Neuronal stem cell (in vitro differentiated cells): Measurements from ENCODE around the gene CDC42BPG.

Experiments used
- DNase-seq: peaks from one replicate; pipeline ENCODE4 v3.0.0-alpha.2; 2013; ENCODE audit warnings: low spot score
- H2AFZ ChIP-seq: one replicate; pipeline ENCODE4 v1.6.1; 2013; ENCODE audit warnings: mild to moderate bottlenecking, low read length, inconsistent platforms
- H2AK5ac ChIP-seq: 2 replicates; pipeline ENCODE4 v1.6.1; 2013; ENCODE audit warnings: low read depth, mild to moderate bottlenecking, inconsistent platforms, low read length, moderate library complexity, mixed read lengths
- H2BK120ac ChIP-seq: 2 replicates; pipeline ENCODE4 v1.6.1; 2013; ENCODE audit warnings: low read depth, mild to moderate bottlenecking, inconsistent platforms, low read length, moderate library complexity, mixed read lengths
- H2BK12ac ChIP-seq: one replicate; pipeline ENCODE4 v1.6.1; 2013; ENCODE audit warnings: low read length, inconsistent platforms
- H2BK15ac ChIP-seq: 2 replicates; pipeline ENCODE4 v1.6.1; 2013; ENCODE audit warnings: mild to moderate bottlenecking, low read length, inconsistent platforms, mixed read lengths
- H2BK5ac ChIP-seq: one replicate; pipeline ENCODE4 v1.6.1; 2013; ENCODE audit warnings: inconsistent platforms, mild to moderate bottlenecking, low read length, moderate library complexity
- H3K14ac ChIP-seq: one replicate; pipeline ENCODE4 v1.6.1; 2013; ENCODE audit warnings: low read length, inconsistent platforms
- H3K18ac ChIP-seq: 2 replicates; pipeline ENCODE4 v1.6.1; 2013; ENCODE audit warnings: low read length, inconsistent platforms
- H3K23ac ChIP-seq: 2 replicates; pipeline ENCODE4 v1.6.1; 2013; ENCODE audit warnings: low read depth, mild to moderate bottlenecking, mixed read lengths, low read length, inconsistent platforms; ENCODE audit not compliant: poor library complexity
- H3K27ac ChIP-seq: replicated peaks from 3 replicates; pipeline ENCODE4 v1.5.1; 2013; ENCODE audit warnings: low read length, inconsistent platforms
- H3K27me3 ChIP-seq, 3 experiments: 2 replicates each; pipeline ENCODE4 v1.6.1; 2013; ENCODE audit warnings: low read length in 3 of 3, mild to moderate bottlenecking in 2 of 3, inconsistent platforms in 1 of 3, low read depth in 1 of 3, mixed read lengths in 1 of 3, moderate library complexity in 1 of 3; ENCODE audit not compliant: control insufficient read depth in 3 of 3, insufficient read depth in 3 of 3
- H3K36me3 ChIP-seq, 2 donors: replicated peaks in 1 of 2; 2 replicates each; pipeline ENCODE4 v1.6.1; 2013; ENCODE audit warnings: low read length in 2 of 2; ENCODE audit not compliant: control insufficient read depth in 2 of 2, insufficient read depth in 2 of 2
- H3K4ac ChIP-seq: 2 replicates; pipeline ENCODE4 v1.6.1; 2013; ENCODE audit warnings: inconsistent platforms, mild to moderate bottlenecking, low read length, moderate library complexity
- H3K4me1 ChIP-seq, 2 donors: 1 replicate in 1 of 2; 2 replicates in 1 of 2; pipeline ENCODE4 v1.6.1; 2013; ENCODE audit warnings: low read length in 2 of 2, low read depth in 1 of 2; ENCODE audit not compliant: control insufficient read depth in 2 of 2, insufficient read depth in 1 of 2
- H3K4me2 ChIP-seq: one replicate; pipeline ENCODE4 v1.6.1; 2013; ENCODE audit warnings: mild to moderate bottlenecking, low read length, inconsistent platforms; ENCODE audit not compliant: insufficient read depth, poor library complexity, severe bottlenecking
- H3K4me3 ChIP-seq, 2 donors: 2 replicates each; pipeline ENCODE4 v1.5.1; 2013; ENCODE audit warnings: low read length in 2 of 2, mild to moderate bottlenecking in 2 of 2, inconsistent platforms in 1 of 2, moderate library complexity in 1 of 2
- H3K79me1 ChIP-seq: one replicate; pipeline ENCODE4 v1.6.1; 2013; ENCODE audit warnings: low read depth, mild to moderate bottlenecking, inconsistent platforms, low read length, moderate library complexity
- H3K9ac ChIP-seq: one replicate; pipeline ENCODE4 v1.6.1; 2013; ENCODE audit warnings: mild to moderate bottlenecking, low read depth, low read length, inconsistent platforms; ENCODE audit not compliant: poor library complexity
- H3K9me3 ChIP-seq, 2 donors: replicated peaks in 1 of 2; 2 replicates each; pipeline versions ENCODE3 to v1.6.1; 2013; ENCODE audit warnings: low read length in 2 of 2, mild to moderate bottlenecking in 2 of 2, inconsistent platforms in 1 of 2, low read depth in 1 of 2, mixed read lengths in 1 of 2, moderate library complexity in 1 of 2; ENCODE audit not compliant: control insufficient read depth in 2 of 2, insufficient read depth in 1 of 2
- H4K8ac ChIP-seq: one replicate; pipeline ENCODE4 v1.6.1; 2013; ENCODE audit warnings: low read depth, mild to moderate bottlenecking, inconsistent platforms, low read length, moderate library complexity
- H4K91ac ChIP-seq: one replicate; pipeline ENCODE4 v1.6.1; 2013; ENCODE audit warnings: low read length, low read depth, mild to moderate bottlenecking, inconsistent platforms; ENCODE audit not compliant: poor library complexity
- WGBS, 2 donors: extraction: QIAGEN DNeasy Blood & Tissue Kit; methylation state at CpG; one replicate each; pipeline ENCODE4 v1.1.7; 2013; ENCODE audit warnings: missing lambda C conversion rate in 2 of 2, mixed read lengths in 1 of 2; ENCODE audit not compliant: insufficient read length in 2 of 2, insufficient replicate concordance in 1 of 2; ENCODE audit errors: extremely low coverage in 2 of 2; 5-methylcytosine and 5-hydroxymethylcytosine counted together

The CDC42BPG gene

GRCh38 chr11:64838600-64839334, 5.7 kb downstream of the CDC42BPG start:
- H3K4me3 ChIP-seq = no peak overlapping the region
- H2BK12ac ChIP-seq = no peak overlapping the region
- H3K27ac ChIP-seq = no peak overlapping the region
- H3K18ac ChIP-seq = no peak overlapping the region
- no peak overlapping the region for H2AFZ ChIP-seq
- no peak overlapping the region for H2BK120ac ChIP-seq
- no peaks in the 10 kb centered on the region for H3K9me3 ChIP-seq
- peak overlapping the region; percentile 29 for H3K4ac ChIP-seq
- no peak overlapping the region for H4K91ac ChIP-seq
- H2BK5ac ChIP-seq = no peak overlapping the region
- no peaks in the 10 kb centered on the region for H3K36me3 ChIP-seq
- no CpG with 5 or more reads among the region's 28 CpGs for WGBS, 2 donors
- H3K9ac ChIP-seq = no peak overlapping the region
- peaks cover 15 to 17% of the 10 kb centered on the region in 2 donors for H3K4me1 ChIP-seq
- peaks cover 0 to 23% (median 1%) of the 10 kb centered on the region in 3 experiments for H3K27me3 ChIP-seq
- no peak overlapping the region for H3K4me2 ChIP-seq
- H4K8ac ChIP-seq = no peak overlapping the region
- peak overlapping the region; percentile 27 for H3K14ac ChIP-seq
- no peak for DNase-seq
- peak overlapping the region; percentile 49 for H2BK15ac ChIP-seq
- no peak overlapping the region for H3K23ac ChIP-seq
- H3K79me1 ChIP-seq = peaks cover 2% of the 10 kb centered on the region
- peak overlapping the region; percentile 0 for H2AK5ac ChIP-seq

GRCh38 chr11:64837887-64838351, 6.5 kb downstream of the CDC42BPG start:
- no peaks in the 10 kb centered on the region for H3K9me3 ChIP-seq
- peak overlapping the region; percentile 61 for H2AK5ac ChIP-seq
- H3K23ac ChIP-seq = no peak overlapping the region
- H2BK120ac ChIP-seq = no peak overlapping the region
- H4K91ac ChIP-seq = no peak overlapping the region
- H3K27me3 ChIP-seq = peaks cover 0 to 29% (median 0%) of the 10 kb centered on the region in 3 experiments
- no peaks in the 10 kb centered on the region for H3K36me3 ChIP-seq
- peak overlapping the region; percentile 76 for H3K14ac ChIP-seq
- no CpG with 5 or more reads among the region's 10 CpGs for WGBS, 2 donors
- peaks cover 2% of the 10 kb centered on the region for H3K79me1 ChIP-seq
- no peak for DNase-seq
- H2BK5ac ChIP-seq = peak overlapping the region; percentile 29
- H4K8ac ChIP-seq = no peak overlapping the region
- peak overlapping the region; percentile 78 for H2BK12ac ChIP-seq
- no peak overlapping the region for H3K9ac ChIP-seq
- H3K4me1 ChIP-seq = peaks cover 10 to 12% of the 10 kb centered on the region in 2 donors
- no peak overlapping the region for H3K4me2 ChIP-seq
- H3K4ac ChIP-seq = no peak overlapping the region
- no peak overlapping the region for H3K4me3 ChIP-seq
- H2AFZ ChIP-seq = no peak overlapping the region
- H2BK15ac ChIP-seq = peak overlapping the region; percentile 39
- H3K18ac ChIP-seq = peak overlapping the region; percentile 27
- no peak overlapping the region for H3K27ac ChIP-seq

- WGBS, 2 donors = no CpG with 5 or more reads among the region's 16 CpGs
- Histone ChIP-seq H2BK15ac (no peak overlapping the region), H3K27ac (no peak overlapping the region), H3K4me2 (no peak overlapping the region), H2BK12ac (peak overlapping the region; percentile 41), H2AFZ (no peak overlapping the region), H3K36me3 (no peaks in the 10 kb centered on the region), H2BK120ac (no peak overlapping the region), H3K23ac (no peak overlapping the region), H4K91ac (no peak overlapping the region), H3K79me1 (peaks cover 2% of the 10 kb centered on the region), H3K4me3 (no peak overlapping the region), H2BK5ac (peak overlapping the region; percentile 39), H3K27me3 (peaks cover 0 to 40% (median 0%) of the 10 kb centered on the region in 3 experiments), H3K4ac (no peak overlapping the region), H3K9me3 (no peaks in the 10 kb centered on the region), H2AK5ac (peak overlapping the region; percentile 26), H4K8ac (no peak overlapping the region), H3K14ac (no peak overlapping the region), H3K18ac (no peak overlapping the region), H3K4me1 (no peaks in the 10 kb centered on the region), H3K9ac (no peak overlapping the region)
- DNase-seq = no peak
Measured at GRCh38 chr11:64836448-64837072, 7.9 kb downstream of the CDC42BPG start.
